Mesendoderm (in vitro differentiated cells): Measurements from ENCODE around the gene CLDN10.

ENCODE experiments used
- DNase-seq: peaks from one replicate; pipeline ENCODE4 v3.0.0; 2013
- H2AK5ac ChIP-seq: 2 replicates; pipeline ENCODE4 v1.6.1; 2013; ENCODE audit warnings: low read length, inconsistent platforms
- H2BK120ac ChIP-seq: 2 replicates; pipeline ENCODE4 v1.6.1; 2013; ENCODE audit warnings: low read depth, mild to moderate bottlenecking, low read length, moderate library complexity, mixed read lengths
- H2BK15ac ChIP-seq: replicated peaks from 2 replicates; pipeline ENCODE4 v1.6.1; 2013; ENCODE audit warnings: low read depth, mild to moderate bottlenecking, moderate library complexity
- H2BK5ac ChIP-seq: 2 replicates; pipeline ENCODE4 v1.6.1; 2013; ENCODE audit warnings: low read length, inconsistent platforms
- H3K18ac ChIP-seq: 2 replicates; pipeline ENCODE4 v1.6.1; 2013; ENCODE audit warnings: mild to moderate bottlenecking, low read length, mixed read lengths
- H3K23ac ChIP-seq: one replicate; pipeline ENCODE4 v1.6.1; 2013; ENCODE audit warnings: low read length
- H3K27ac ChIP-seq: 2 replicates; pipeline ENCODE4 v1.5.1; 2013; ENCODE audit warnings: low read depth, mild to moderate bottlenecking, inconsistent platforms, low read length, moderate library complexity
- H3K27me3 ChIP-seq: 2 replicates; pipeline ENCODE4 v1.6.1; 2013; ENCODE audit warnings: low read length, control low read depth, mild to moderate bottlenecking, inconsistent platforms; ENCODE audit not compliant: insufficient read depth, poor library complexity
- H3K36me3 ChIP-seq: 2 replicates; pipeline ENCODE4 v1.6.1; 2013; ENCODE audit warnings: low read length, inconsistent platforms; ENCODE audit not compliant: control insufficient read depth, insufficient read depth
- H3K4ac ChIP-seq: one replicate; pipeline ENCODE4 v1.6.1; 2013; ENCODE audit warnings: low read depth, mild to moderate bottlenecking, low read length, moderate library complexity
- H3K4me1 ChIP-seq: 2 replicates; pipeline ENCODE4 v1.6.1; 2013; ENCODE audit warnings: low read depth, low read length, inconsistent platforms; ENCODE audit not compliant: control insufficient read depth
- H3K4me2 ChIP-seq: 2 replicates; pipeline ENCODE4 v1.6.1; 2013; ENCODE audit warnings: low read length
- H3K4me3 ChIP-seq: 2 replicates; pipeline ENCODE4 v1.5.1; 2013; ENCODE audit warnings: mild to moderate bottlenecking, low read length
- H3K56ac ChIP-seq: one replicate; pipeline ENCODE4 v1.6.1; 2013; ENCODE audit warnings: low read length
- H3K79me1 ChIP-seq: 2 replicates; pipeline ENCODE4 v1.6.1; 2013; ENCODE audit warnings: low read length, inconsistent platforms
- H3K79me2 ChIP-seq: 2 replicates; pipeline ENCODE4 v1.6.1; 2013; ENCODE audit warnings: mild to moderate bottlenecking, low read length; ENCODE audit not compliant: control insufficient read depth, insufficient read depth
- H3K9ac ChIP-seq: 2 replicates; pipeline ENCODE4 v1.6.1; 2013; ENCODE audit warnings: low read length, inconsistent platforms
- H4K5ac ChIP-seq: one replicate; pipeline ENCODE4 v1.6.1; 2013; ENCODE audit warnings: low read length
- H4K8ac ChIP-seq: one replicate; pipeline ENCODE4 v1.6.1; 2013; ENCODE audit warnings: low read depth, mild to moderate bottlenecking, control low read depth, low read length, moderate library complexity
- WGBS: extraction: QIAGEN DNeasy Blood & Tissue Kit; methylation state at CpG from one replicate; pipeline ENCODE4 v1.1.7; 2013; ENCODE audit warnings: low lambda C conversion rate, missing lambda C conversion rate; ENCODE audit not compliant: insufficient coverage; ENCODE audit errors: extremely low coverage; 5-methylcytosine and 5-hydroxymethylcytosine counted together

CLDN10 gene

GRCh38 chr13:95533545-95534160 lies 18.9 kb upstream of the CLDN10 start:
- no peak overlapping the region for H3K18ac ChIP-seq
- H3K4me1 ChIP-seq: no peaks in the 10 kb centered on the region
- no peak overlapping the region for H3K27ac ChIP-seq
- H3K79me1 ChIP-seq: no peaks in the 10 kb centered on the region
- peak; percentile 45 for DNase-seq
- no peak overlapping the region for H3K9ac ChIP-seq
- WGBS: no CpG with 5 or more reads among the region's 7 CpGs
- H3K56ac ChIP-seq: peak overlapping the region; percentile 69
- no peak overlapping the region for H4K5ac ChIP-seq
- no peak overlapping the region for H2BK120ac ChIP-seq
- H3K23ac ChIP-seq: no peak overlapping the region
- no peak overlapping the region for H3K4ac ChIP-seq
- H3K4me2 ChIP-seq: no peak overlapping the region
- no peak overlapping the region for H4K8ac ChIP-seq
- no peak overlapping the region for H2BK5ac ChIP-seq
- no peaks in the 10 kb centered on the region for H3K27me3 ChIP-seq
- H3K79me2 ChIP-seq: no peaks in the 10 kb centered on the region
- no peak overlapping the region for H2AK5ac ChIP-seq
- H3K4me3 ChIP-seq: no peak overlapping the region
- no peak overlapping the region for H2BK15ac ChIP-seq
- H3K36me3 ChIP-seq: no peaks in the 10 kb centered on the region

- Histone ChIP-seq H3K4me2 (no peak overlapping the region), H3K36me3 (no peaks in the 10 kb centered on the region), H4K8ac (no peak overlapping the region), H2AK5ac (no peak overlapping the region), H2BK15ac (no peak overlapping the region), H3K18ac (no peak overlapping the region), H2BK5ac (no peak overlapping the region), H4K5ac (no peak overlapping the region), H2BK120ac (no peak overlapping the region), H3K4me3 (no peak overlapping the region), H3K9ac (no peak overlapping the region), H3K4me1 (no peaks in the 10 kb centered on the region), H3K27me3 (no peaks in the 10 kb centered on the region), H3K27ac (no peak overlapping the region), H3K79me2 (no peaks in the 10 kb centered on the region), H3K23ac (no peak overlapping the region), H3K4ac (no peak overlapping the region), H3K56ac (no peak overlapping the region), H3K79me1 (no peaks in the 10 kb centered on the region)
- DNase-seq: peak; percentile 16
- no CpG with 5 or more reads among the region's 3 CpGs for WGBS
These were observed 17.3 kb upstream of the CLDN10 start for GRCh38 chr13:95535243-95535642.

GRCh38 chr13:95536632-95537241 lies 15.8 kb upstream of the CLDN10 start:
- DNase-seq: no peak
- Histone ChIP-seq H3K23ac (no peak overlapping the region), H2AK5ac (no peak overlapping the region), H4K8ac (no peak overlapping the region), H3K4me3 (no peak overlapping the region), H3K79me2 (no peaks in the 10 kb centered on the region), H3K36me3 (no peaks in the 10 kb centered on the region), H3K18ac (no peak overlapping the region), H3K9ac (no peak overlapping the region), H4K5ac (no peak overlapping the region), H3K79me1 (no peaks in the 10 kb centered on the region), H3K56ac (no peak overlapping the region), H3K4me2 (no peak overlapping the region), H2BK120ac (no peak overlapping the region), H2BK5ac (no peak overlapping the region), H3K4ac (no peak overlapping the region), H3K27ac (no peak overlapping the region), H2BK15ac (no peak overlapping the region), H3K4me1 (no peaks in the 10 kb centered on the region), H3K27me3 (no peaks in the 10 kb centered on the region)
- WGBS: no CpG with 5 or more reads among the region's 6 CpGs

- Histone ChIP-seq H3K9ac (no peak overlapping the region), H4K8ac (no peak overlapping the region), H3K4me1 (no peaks in the 10 kb centered on the region), H3K18ac (no peak overlapping the region), H2BK5ac (no peak overlapping the region), H2BK120ac (no peak overlapping the region), H3K4ac (no peak overlapping the region), H3K23ac (no peak overlapping the region), H3K36me3 (no peaks in the 10 kb centered on the region), H2BK15ac (no peak overlapping the region), H3K79me2 (no peaks in the 10 kb centered on the region), H4K5ac (no peak overlapping the region), H3K4me2 (no peak overlapping the region), H3K27me3 (no peaks in the 10 kb centered on the region), H3K79me1 (no peaks in the 10 kb centered on the region), H3K56ac (no peak overlapping the region), H3K4me3 (no peak overlapping the region), H2AK5ac (no peak overlapping the region), H3K27ac (no peak overlapping the region)
- no CpG with 5 or more reads among the region's 6 CpGs for WGBS
- DNase-seq: no peak
These were observed 11.6 kb upstream of the CLDN10 start for GRCh38 chr13:95540888-95541287.

GRCh38 chr13:95541308-95541707 lies 11.2 kb upstream of the CLDN10 start:
- no peak overlapping the region for H4K8ac ChIP-seq
- no peaks in the 10 kb centered on the region for H3K79me1 ChIP-seq
- H3K79me2 ChIP-seq: no peaks in the 10 kb centered on the region
- H4K5ac ChIP-seq: no peak overlapping the region
- H2BK120ac ChIP-seq: no peak overlapping the region
- no peak overlapping the region for H3K18ac ChIP-seq
- no peak overlapping the region for H3K56ac ChIP-seq
- H3K4ac ChIP-seq: no peak overlapping the region
- no peak for DNase-seq
- no peak overlapping the region for H3K4me3 ChIP-seq
- H2AK5ac ChIP-seq: no peak overlapping the region
- H3K9ac ChIP-seq: no peak overlapping the region
- no peak overlapping the region for H2BK5ac ChIP-seq
- no peak overlapping the region for H2BK15ac ChIP-seq
- H3K23ac ChIP-seq: no peak overlapping the region
- no peaks in the 10 kb centered on the region for H3K36me3 ChIP-seq
- no peaks in the 10 kb centered on the region for H3K27me3 ChIP-seq
- WGBS: no CpG with 5 or more reads among the region's 2 CpGs
- no peaks in the 10 kb centered on the region for H3K4me1 ChIP-seq
- H3K4me2 ChIP-seq: no peak overlapping the region
- no peak overlapping the region for H3K27ac ChIP-seq
